H1 (cell line): ENCODE results near the gene SYNRG. TPM values are rescaled to one million over a fixed set of nuclear protein-coding genes. Genes with fewer than 3 reads are reported as not detected.

Experiments used
- CTCF ChIA-PET: fragments of 300-600 bp; sonication (Branson Sonifier 250); formaldehyde crosslinking; loops from one replicate; lab custom pipeline; 2021; ENCODE audit not compliant: partially characterized antibody; lab: Charles Lee
- POLR2A ChIA-PET: fragments of 300-600 bp; sonication (Branson Sonifier 250); formaldehyde crosslinking; loops from one replicate; lab custom pipeline; 2021; ENCODE audit warnings: inconsistent platforms; ENCODE audit not compliant: partially characterized antibody; lab: Charles Lee
- DNase-seq, 2 experiments: peaks; one replicate each; pipeline versions ENCODE4 v3.0.0 to v3.0.0-alpha.2; 2010 to 2022; ENCODE audit warnings: low spot score in 2 of 2, low read depth in 1 of 2, mixed read lengths in 1 of 2
- FAIRE-seq: peaks from 2 replicates; lab custom pipeline; 2011; peaks lifted over from hg19 to GRCh38; lab: Jason Lieb, UNC
- H2AFZ ChIP-seq: 2 replicates; pipeline ENCODE4 v1.8.1; 2012; ENCODE audit warnings: low read length, inconsistent platforms
- H2AK5ac ChIP-seq: 2 replicates; pipeline ENCODE4 v1.6.1; 2013; ENCODE audit warnings: low read depth, low read length
- H2BK120ac ChIP-seq: replicated peaks from 2 replicates; pipeline ENCODE3; 2013; ENCODE audit warnings: low read depth, low read length, inconsistent platforms
- H2BK12ac ChIP-seq: 2 replicates; pipeline ENCODE4 v1.6.1; 2013; ENCODE audit warnings: low read depth, low read length
- H2BK15ac ChIP-seq: 2 replicates; pipeline ENCODE4 v1.6.1; 2013; ENCODE audit warnings: low read length
- H2BK20ac ChIP-seq: 2 replicates; pipeline ENCODE4 v1.6.1; 2013; ENCODE audit warnings: low read length
- H2BK5ac ChIP-seq: 2 replicates; pipeline ENCODE4 v1.6.1; 2013; ENCODE audit warnings: low read depth, low read length
- H3K14ac ChIP-seq: 2 replicates; pipeline ENCODE4 v1.6.1; 2013; ENCODE audit warnings: inconsistent platforms; ENCODE audit not compliant: insufficient read length
- H3K18ac ChIP-seq: 2 replicates; pipeline ENCODE4 v1.6.1; 2013; ENCODE audit warnings: low read length; ENCODE audit errors: extremely low read depth
- H3K23ac ChIP-seq: 2 replicates; pipeline ENCODE4 v1.6.1; 2013; ENCODE audit warnings: inconsistent platforms; ENCODE audit not compliant: insufficient read length
- H3K23me2 ChIP-seq: 2 replicates; pipeline ENCODE4 v1.6.1; 2013; ENCODE audit warnings: low read depth, low read length
- H3K27ac ChIP-seq: 2 replicates; pipeline ENCODE4 v1.6.1; 2011; ENCODE audit warnings: low read depth, low read length, inconsistent platforms
- H3K27me3 ChIP-seq, 4 experiments: replicated peaks in 1 of 4; 1 replicate in 1 of 4; 2 replicates in 3 of 4; pipeline versions ENCODE4 v1.6.1 to v1.8.1; 2011 to 2013; ENCODE audit warnings: low read length in 3 of 4, mild to moderate bottlenecking in 3 of 4, inconsistent platforms in 2 of 4, mixed read lengths in 2 of 4, moderate library complexity in 1 of 4; ENCODE audit not compliant: control insufficient read depth in 3 of 4, insufficient read depth in 3 of 4; ENCODE audit errors: extremely low read depth in 1 of 4
- H3K36me3 ChIP-seq, 4 experiments: 2 replicates each; pipeline versions ENCODE4 v1.6.1 to v1.8.1; 2011 to 2013; ENCODE audit warnings: mild to moderate bottlenecking in 4 of 4, low read length in 3 of 4, moderate library complexity in 2 of 4, control low read depth in 1 of 4, inconsistent platforms in 1 of 4; ENCODE audit not compliant: insufficient read depth in 4 of 4, control insufficient read depth in 2 of 4
- H3K4ac ChIP-seq: replicated peaks from 2 replicates; pipeline ENCODE3; 2013; ENCODE audit warnings: low read length, low read depth, mixed read lengths, inconsistent platforms; ENCODE audit not compliant: insufficient read length
- H3K4me1 ChIP-seq, 4 experiments: replicated peaks in 1 of 4; 1 replicate in 1 of 4; 2 replicates in 3 of 4; pipeline versions ENCODE4 v1.6.1 to v1.8.1; 2011 to 2013; ENCODE audit warnings: low read length in 3 of 4, inconsistent platforms in 2 of 4, mixed read lengths in 1 of 4; ENCODE audit not compliant: insufficient read depth in 4 of 4, control insufficient read depth in 3 of 4
- H3K4me2 ChIP-seq, 2 experiments: 2 replicates each; pipeline versions ENCODE4 v1.6.1 to v1.8.1; 2011 to 2013; ENCODE audit warnings: low read depth in 2 of 2, low read length in 2 of 2, control low read depth in 1 of 2, inconsistent platforms in 1 of 2, mild to moderate bottlenecking in 1 of 2; ENCODE audit not compliant: insufficient read depth in 1 of 2
- H3K4me3 ChIP-seq, 4 experiments: fragments of 200-600, 300-600 bp in 1 of 4; sonication (generic), shearing (Covaris generic), sonication (Bioruptor Twin) in 1 of 4; 2 replicates each; pipeline versions ENCODE4 v1.5.1 to v1.8.1; 2011 to 2016; ENCODE audit warnings: low read length in 4 of 4, low read depth in 3 of 4, control low read depth in 2 of 4, inconsistent platforms in 2 of 4, mild to moderate bottlenecking in 2 of 4, mixed read lengths in 1 of 4, moderate library complexity in 1 of 4; ENCODE audit not compliant: insufficient read depth in 2 of 4; ENCODE audit errors: extremely low read depth in 1 of 4
- H3K56ac ChIP-seq: replicated peaks from 2 replicates; pipeline ENCODE3; 2013; ENCODE audit warnings: low read depth, mild to moderate bottlenecking, mixed read lengths, low read length, inconsistent platforms; ENCODE audit not compliant: insufficient read length
- H3K79me1 ChIP-seq: 2 replicates; pipeline ENCODE4 v1.6.1; 2013; ENCODE audit warnings: low read depth, low read length, control low read depth
- H3K79me2 ChIP-seq, 2 experiments: 2 replicates each; pipeline versions ENCODE4 v1.6.1 to v1.8.1; 2012 to 2013; ENCODE audit warnings: low read length in 2 of 2, mild to moderate bottlenecking in 2 of 2, inconsistent platforms in 1 of 2; ENCODE audit not compliant: insufficient read depth in 2 of 2, control insufficient read depth in 1 of 2
- H3K9ac ChIP-seq, 4 experiments: replicated peaks in 1 of 4; 1 replicate in 1 of 4; 2 replicates in 3 of 4; pipeline versions ENCODE4 v1.6.1 to v1.8.1; 2011 to 2013; ENCODE audit warnings: low read depth in 3 of 4, low read length in 3 of 4, control low read depth in 2 of 4, mild to moderate bottlenecking in 2 of 4, moderate library complexity in 2 of 4, inconsistent platforms in 1 of 4; ENCODE audit errors: extremely low read depth in 1 of 4
- H3K9me3 ChIP-seq, 2 experiments: 2 replicates each; pipeline versions ENCODE4 v1.6.1 to v1.8.1; 2012 to 2013; ENCODE audit warnings: mild to moderate bottlenecking in 2 of 2, moderate library complexity in 2 of 2, control low read depth in 1 of 2, inconsistent platforms in 1 of 2, low read depth in 1 of 2, low read length in 1 of 2, mixed read lengths in 1 of 2; ENCODE audit not compliant: insufficient read depth in 2 of 2
- H4K20me1 ChIP-seq, 2 experiments: replicated peaks in 1 of 2; 2 replicates each; pipeline versions ENCODE3 to v1.8.1; 2011 to 2013; ENCODE audit warnings: inconsistent platforms in 2 of 2, low read length in 2 of 2, mild to moderate bottlenecking in 1 of 2; ENCODE audit not compliant: insufficient read depth in 2 of 2, control insufficient read depth in 1 of 2
- H4K5ac ChIP-seq: 2 replicates; pipeline ENCODE4 v1.6.1; 2013; ENCODE audit warnings: low read length, low read depth, mixed read lengths, inconsistent platforms; ENCODE audit not compliant: insufficient read length
- H4K8ac ChIP-seq: 2 replicates; pipeline ENCODE4 v1.8.0; 2013; ENCODE audit warnings: mild to moderate bottlenecking, moderate library complexity, low read length, inconsistent platforms; ENCODE audit not compliant: insufficient read depth; ENCODE audit errors: extremely low read depth
- H4K91ac ChIP-seq: replicated peaks from 2 replicates; pipeline ENCODE3; 2013; ENCODE audit warnings: low read length, mixed read lengths, inconsistent platforms; ENCODE audit not compliant: insufficient read length
- BACH1 ChIP-seq: IDR thresholded peaks from 2 replicates; pipeline ENCODE4 v1.6.1; 2012; ENCODE audit warnings: low read length, improper control_type of control experiment
- CBX5 ChIP-seq: fragments of 300-800, 300-1000 bp; sonication (generic); IDR thresholded peaks from 2 replicates; pipeline ENCODE4 v1.7.1; 2016; ENCODE audit warnings: antibody characterized with exemption, low read length, low read depth
- CHD1 ChIP-seq: IDR thresholded peaks from 2 replicates; pipeline ENCODE4 v1.6.1; 2012; ENCODE audit warnings: low read depth, low read length, improper control_type of control experiment
- CHD2 ChIP-seq: IDR thresholded peaks from 2 replicates; pipeline ENCODE4 v1.6.1; 2012; ENCODE audit warnings: low read length, improper control_type of control experiment
- CREB1 ChIP-seq: IDR thresholded peaks from 2 replicates; pipeline ENCODE4 v1.6.1; 2012; ENCODE audit warnings: inconsistent platforms
- E2F6 ChIP-seq: IDR thresholded peaks from 2 replicates; pipeline ENCODE4 v1.6.1; 2012; ENCODE audit warnings: inconsistent platforms
- NANOG ChIP-seq: IDR thresholded peaks from 2 replicates; pipeline ENCODE4 v1.6.1; 2011; ENCODE audit warnings: low read length, low read depth, mild to moderate bottlenecking, inconsistent platforms; ENCODE audit not compliant: insufficient read depth, poor library complexity, severe bottlenecking
- POLR2A ChIP-seq, 2 experiments: IDR thresholded peaks; 1 replicate in 1 of 2; 2 replicates in 1 of 2; pipeline ENCODE4 v1.6.1; 2011; ENCODE audit warnings: low read depth in 2 of 2, low read length in 2 of 2, mild to moderate bottlenecking in 2 of 2; ENCODE audit errors: control extremely low read depth in 1 of 2
- RBBP5 ChIP-seq: IDR thresholded peaks from 2 replicates; pipeline ENCODE4 v1.7.1; 2012; ENCODE audit warnings: low read depth, mild to moderate bottlenecking, inconsistent platforms, low read length, moderate library complexity, borderline replicate concordance
- RXRA ChIP-seq: IDR thresholded peaks from 2 replicates; pipeline ENCODE4 v1.6.1; 2011; ENCODE audit warnings: low read depth, mild to moderate bottlenecking, low read length, moderate library complexity; ENCODE audit not compliant: insufficient read depth
- SAP30 ChIP-seq: fragments of 300-600 bp; sonication (generic); IDR thresholded peaks from 2 replicates; pipeline ENCODE4 v1.7.1; 2012; ENCODE audit warnings: low read length, moderate library complexity, mild to moderate bottlenecking, inconsistent platforms; ENCODE audit not compliant: insufficient read depth, insufficient replicate concordance
- WGBS, 2 experiments: shearing (Covaris generic) in 1 of 2; methylation state at CpG; one replicate each; pipeline versions ENCODE4 v1.1.6 to v1.1.7; 2013 to 2015; ENCODE audit warnings: low lambda C conversion rate in 2 of 2, mixed read lengths in 2 of 2, inconsistent platforms in 1 of 2, low coverage in 1 of 2, missing lambda C conversion rate in 1 of 2; ENCODE audit not compliant: insufficient replicate concordance in 2 of 2, insufficient coverage in 1 of 2, insufficient read length in 1 of 2; ENCODE audit errors: extremely low coverage in 1 of 2, missing lambda C conversion rate in 1 of 2; 5-methylcytosine and 5-hydroxymethylcytosine counted together
- polyA plus RNA-seq, 7 experiments: library from polyadenylated mRNA; depleted of rRNA in 3 of 7; stranded (reverse) in 5 of 7; unstranded in 2 of 7; fragments of >200 nt in 5 of 7; fragments of 200-250 nt in 2 of 7; gene quantifications; 1 replicate in 5 of 7; 2 replicates in 1 of 7; 4 replicates in 1 of 7; pipeline versions ENCODE4 v1.2.1 to v1.2.3, GENCODE V29; 2011 to 2013; ENCODE audit warnings: missing spikeins in 2 of 7, mixed read lengths in 2 of 7
- total RNA-seq: library from RNA; stranded (reverse); fragmentation: NEBNext Ultra II Directional; extraction: Animal tissue kit (Norgen Biotek cat#: 25700); gene quantifications from 2 replicates; pipeline ENCODE4 v1.2.1, GENCODE V29; 2021

Gene SYNRG
- total and polyA plus RNA-seq, 2 of the 8 experiments (the other 6 are each of a cell fraction or from before 2014, with no cell fraction given) = 7.7 to 31.7 TPM

- Histone ChIP-seq H2BK20ac (no peak overlapping the region), H3K9ac (peak overlapping the region; percentile 9 to 38 (median 26); a peak in 4 of 7 replicates), H3K79me1 (peaks cover 2% of the 10 kb centered on the region; the same call in 1 of the 2 replicates), H3K4me1 (peaks cover 11 to 20% (median 13%) of the 10 kb centered on the region in 4 experiments), H4K20me1 (peaks cover 0 to 3% of the 10 kb centered on the region in 2 experiments), H2BK120ac (no peak overlapping the region), H2AK5ac (no peak overlapping the region), H2AFZ (peak overlapping the region; percentile 3; the same call in 1 of the 2 replicates), H4K8ac (no peak overlapping the region), H4K91ac (no peak overlapping the region), H3K23ac (no peak overlapping the region), H3K4me2 (peak overlapping the region; percentile 81 to 91), H3K79me2 (peaks cover 0 to 41% of the 10 kb centered on the region in 2 experiments; a peak in 2 of 4 replicates), H3K4me3 (peak overlapping the region; percentile 59 to 81 (median 72)), H3K23me2 (peaks cover 11% of the 10 kb centered on the region), H3K56ac (peak overlapping the region; percentile 59), H2BK15ac (no peak overlapping the region), H3K4ac (no peak overlapping the region), H3K27me3 (peaks cover 0 to 3% (median 0%) of the 10 kb centered on the region in 4 experiments; a peak in 4 of 7 replicates), H3K18ac (no peak overlapping the region; the same call in 1 of the 2 replicates), H4K5ac (no peak overlapping the region), H2BK12ac (no peak overlapping the region), H2BK5ac (no peak overlapping the region), H3K36me3 (no peaks in the 10 kb centered on the region), H3K9me3 (no peaks in the 10 kb centered on the region), H3K14ac (no peak overlapping the region), H3K27ac (no peak overlapping the region)
- CTCF ChIA-PET = interaction anchor here (1.4 kb wide), 1 partner anchor 17 kb away, joined by 6 read pairs; no protein-coding TSS in a partner anchor
- no peak for FAIRE-seq
- WGBS, 2 experiments = 3% methylated on average over 19 of the region's 56 CpGs; no CpG with 5 or more reads in 1 of the 2 experiments
- peak in 1 of 2 experiments; percentile 83 for DNase-seq
- POLR2A ChIA-PET = interaction anchor here (0.6 to 2.1 kb wide), 7 partner anchors 12 to 87 kb away, joined by 3 to 8 read pairs (median 3); no protein-coding TSS in a partner anchor
- TF ChIP-seq E2F6 (no peak), RXRA (no peak), RBBP5 (no peak), CREB1 (no peak), CHD2 (no peak), SAP30 (peak; percentile 42), BACH1 (no peak), CBX5 (no peak), NANOG (no peak), POLR2A (IDR thresholded peaks at IDR 0.05; ENCODE audit: control extremely low read depth in 1 of 2, low read depth in 2 of 2, low read length in 2 of 2) (no peak), CHD1 (no peak)
Observed at GRCh38 chr17:37490022-37490587, 119.1 kb downstream of the SYNRG start.
